ENCODE data around the gene SERPINB12.

- no peak for TF ChIP-seq EZH2 (IDR thresholded peaks at IDR 0.05; ENCODE audit: borderline replicate concordance, low read length)
- TF ChIP-seq CTCF (conservative IDR thresholded peaks at IDR 0.05 in 1 of 2, IDR thresholded peaks at IDR 0.05 in 1 of 2; ENCODE audit: extremely low read depth in 1 of 2, insufficient read depth in 1 of 2, low read depth in 1 of 2, low read length in 2 of 2): no peak
These were observed 1.8 kb downstream of the SERPINB12 start for GRCh38 chr18:63544017-63544416.

All from mammary epithelial cell (primary cell).